ENCODE results near the gene PRR7. TPM values are rescaled to one million over a fixed set of nuclear protein-coding genes. Genes with fewer than 3 reads are reported as not detected.
A peak's percentile ranks its signal among the peaks of the same experiment; 100 is the strongest.

The PRR7 gene
- polyA plus RNA-seq, 4 donors, result 0.76 to 2.4 (median 0.99) TPM

DNA sequence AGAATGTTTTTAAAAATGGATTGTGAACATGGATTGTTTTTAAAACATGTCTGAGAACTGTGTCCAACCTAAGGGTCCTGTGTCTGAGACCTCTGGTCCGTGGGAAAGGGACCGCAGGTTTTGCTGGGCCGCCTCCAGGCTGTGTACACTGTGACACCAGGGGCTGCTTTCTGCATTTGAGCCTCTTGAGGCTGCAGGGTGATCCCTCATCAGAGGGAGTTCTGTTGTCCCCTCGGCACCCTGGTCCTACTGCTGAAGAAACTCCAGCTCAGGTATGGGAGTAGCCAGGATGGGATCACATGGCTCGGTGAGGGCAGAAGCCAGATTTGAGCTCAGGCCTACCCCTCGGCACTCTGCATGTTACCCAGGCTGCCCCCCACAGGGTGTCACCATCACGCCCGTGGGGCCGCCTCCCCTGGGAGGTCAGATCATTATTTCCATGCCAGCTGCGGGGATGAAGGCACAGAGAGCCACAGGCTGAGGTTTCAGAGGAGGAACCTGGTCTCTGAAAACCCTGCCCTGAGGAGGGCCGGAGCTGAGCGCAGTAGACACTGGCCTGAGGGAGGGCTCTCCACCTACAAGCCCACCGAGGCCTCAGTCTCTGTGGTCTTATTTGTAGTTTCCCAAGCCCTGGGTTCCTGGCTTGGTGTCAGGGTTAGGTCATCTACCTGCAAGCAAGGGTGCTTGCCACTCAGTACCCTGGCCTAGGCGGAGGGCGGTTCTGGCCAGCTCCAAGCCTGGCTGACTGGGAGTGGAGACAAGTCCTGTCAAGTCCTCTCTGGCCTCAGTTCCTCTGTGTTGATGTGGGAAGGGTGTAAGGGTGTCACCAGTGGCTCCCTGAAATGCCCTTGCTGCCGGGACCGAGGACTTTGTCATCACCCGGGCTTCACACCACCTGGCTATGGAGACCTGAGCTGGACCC is 2.8 kb downstream of the PRR7 start:
- no peak for DNase-seq (ENCODE audit: low read depth in 4 of 4, low spot score in 3 of 4)

- no peak for DNase-seq (ENCODE audit: low read depth in 4 of 4, low spot score in 3 of 4)
Measured at GRCh38 chr5:177450667-177451424, 4.2 kb downstream of the PRR7 start.

- no peak for DNase-seq (ENCODE audit: low read depth in 4 of 4, low spot score in 3 of 4)
Measured at GRCh38 chr5:177452688-177453638, 6.3 kb downstream of the PRR7 start.

DNA sequence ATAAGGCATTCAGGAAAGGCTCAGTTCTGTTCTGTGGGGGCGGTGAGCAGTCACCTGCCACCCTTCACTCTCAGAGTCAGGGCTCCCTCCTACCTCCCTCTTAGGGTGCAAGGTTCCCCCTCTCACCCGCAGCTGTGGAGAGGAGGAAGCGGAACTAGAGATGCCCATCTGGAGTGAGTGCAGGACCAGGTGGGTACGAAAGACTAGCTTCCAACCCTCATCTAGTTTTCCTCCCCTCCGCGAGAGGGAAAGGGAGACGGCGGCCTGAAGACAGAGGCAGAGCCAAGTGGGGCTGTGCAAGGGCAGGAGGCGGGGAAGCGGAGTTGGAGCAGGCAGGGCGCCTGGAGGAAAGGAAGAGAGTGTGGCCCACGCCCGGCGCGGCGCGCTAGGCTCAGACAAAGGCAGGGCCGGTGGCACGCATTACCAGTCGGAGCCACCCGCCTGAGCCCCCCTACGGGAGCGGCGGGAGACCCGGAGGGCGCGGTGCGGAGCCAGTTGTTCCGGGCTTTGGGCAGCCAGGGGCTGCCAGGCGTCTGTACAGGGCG is 7.3 kb downstream of the PRR7 start:
- no peak for DNase-seq (ENCODE audit: low read depth in 4 of 4, low spot score in 3 of 4)

GRCh38 chr5:177454397-177455035 is 7.9 kb downstream of the PRR7 start:
- peak in 3 of 4 donors; percentile 57 to 83 (median 80) for DNase-seq (ENCODE audit: low read depth in 4 of 4, low spot score in 3 of 4)

DNA sequence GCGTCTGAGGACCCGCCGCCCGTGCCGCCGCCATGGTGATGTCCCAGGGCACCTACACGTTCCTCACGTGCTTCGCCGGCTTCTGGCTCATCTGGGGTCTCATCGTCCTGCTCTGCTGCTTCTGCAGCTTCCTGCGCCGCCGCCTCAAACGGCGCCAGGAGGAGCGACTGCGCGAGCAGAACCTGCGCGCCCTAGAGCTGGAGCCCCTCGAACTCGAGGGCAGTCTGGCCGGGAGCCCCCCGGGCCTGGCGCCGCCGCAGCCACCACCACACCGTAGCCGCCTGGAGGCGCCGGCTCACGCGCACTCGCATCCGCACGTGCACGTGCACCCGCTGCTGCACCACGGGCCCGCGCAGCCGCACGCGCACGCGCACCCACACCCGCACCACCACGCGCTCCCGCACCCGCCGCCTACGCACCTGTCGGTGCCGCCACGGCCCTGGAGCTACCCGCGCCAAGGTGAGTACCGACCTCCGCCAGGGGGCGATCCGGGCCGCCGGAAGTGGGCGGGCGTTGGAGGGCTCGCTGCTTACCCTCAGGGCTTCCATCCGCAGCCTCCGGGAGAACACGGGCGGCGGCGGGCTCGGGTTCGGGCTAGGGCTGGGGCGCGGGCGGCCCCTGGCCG is 8.5 kb downstream of the PRR7 start:
- no peak for DNase-seq (ENCODE audit: low read depth in 4 of 4, low spot score in 3 of 4)

DNA sequence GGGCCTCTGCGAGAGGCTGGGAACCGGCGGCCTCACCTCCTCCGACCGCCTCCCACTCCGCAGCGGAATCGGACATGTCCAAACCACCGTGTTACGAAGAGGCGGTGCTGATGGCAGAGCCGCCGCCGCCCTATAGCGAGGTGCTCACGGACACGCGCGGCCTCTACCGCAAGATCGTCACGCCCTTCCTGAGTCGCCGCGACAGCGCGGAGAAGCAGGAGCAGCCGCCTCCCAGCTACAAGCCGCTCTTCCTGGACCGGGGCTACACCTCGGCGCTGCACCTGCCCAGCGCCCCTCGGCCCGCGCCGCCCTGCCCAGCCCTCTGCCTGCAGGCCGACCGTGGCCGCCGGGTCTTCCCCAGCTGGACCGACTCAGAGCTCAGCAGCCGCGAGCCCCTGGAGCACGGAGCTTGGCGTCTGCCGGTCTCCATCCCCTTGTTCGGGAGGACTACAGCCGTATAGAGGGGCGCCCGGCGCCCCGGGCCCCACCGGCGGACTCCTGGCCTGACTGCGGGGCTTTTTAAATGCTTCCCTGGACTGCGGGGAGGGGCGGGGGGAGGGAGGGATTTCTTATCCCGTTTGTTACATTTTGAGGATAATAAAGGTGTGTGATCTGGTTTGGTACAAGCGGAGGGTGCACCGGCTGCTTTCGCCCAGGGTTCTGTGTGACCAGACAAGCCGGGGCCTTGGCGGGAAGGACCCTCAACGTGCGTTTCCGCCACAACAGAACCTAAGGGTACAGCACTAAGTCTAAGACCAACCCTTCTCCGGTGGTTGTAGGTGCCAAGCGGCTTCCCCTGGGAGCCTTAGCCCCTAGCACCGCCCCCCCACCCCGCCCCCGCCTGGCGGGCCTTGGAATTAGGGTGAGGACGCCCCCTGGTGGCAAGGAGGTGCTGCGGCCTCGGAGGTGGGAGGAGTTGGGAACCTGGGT is 9.3 kb downstream of the PRR7 start:
- peak in 3 of 4 donors; percentile 77 to 86 (median 80) for DNase-seq (ENCODE audit: low read depth in 4 of 4, low spot score in 3 of 4)

DNA sequence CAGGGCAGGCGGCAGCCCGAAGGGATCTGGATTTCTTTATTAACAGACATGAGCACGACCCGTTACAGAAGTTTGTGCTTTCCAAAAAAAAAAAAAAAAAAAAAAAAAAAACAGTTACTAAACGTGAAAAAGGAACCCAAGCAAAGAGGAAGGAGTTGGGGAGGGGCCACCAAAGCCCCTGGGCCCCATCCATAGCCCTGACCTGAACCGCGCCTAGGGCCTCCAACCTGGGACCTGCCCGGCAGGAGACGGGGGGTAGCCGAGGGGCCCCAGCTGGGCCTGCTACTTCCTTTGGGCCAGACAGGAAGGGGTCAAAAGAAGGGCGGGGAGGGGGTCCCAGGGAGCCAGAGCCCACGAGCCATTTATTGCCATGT is 10.0 kb downstream of the PRR7 start:
- DNase-seq (ENCODE audit: low read depth in 4 of 4, low spot score in 3 of 4), result no peak

DNA sequence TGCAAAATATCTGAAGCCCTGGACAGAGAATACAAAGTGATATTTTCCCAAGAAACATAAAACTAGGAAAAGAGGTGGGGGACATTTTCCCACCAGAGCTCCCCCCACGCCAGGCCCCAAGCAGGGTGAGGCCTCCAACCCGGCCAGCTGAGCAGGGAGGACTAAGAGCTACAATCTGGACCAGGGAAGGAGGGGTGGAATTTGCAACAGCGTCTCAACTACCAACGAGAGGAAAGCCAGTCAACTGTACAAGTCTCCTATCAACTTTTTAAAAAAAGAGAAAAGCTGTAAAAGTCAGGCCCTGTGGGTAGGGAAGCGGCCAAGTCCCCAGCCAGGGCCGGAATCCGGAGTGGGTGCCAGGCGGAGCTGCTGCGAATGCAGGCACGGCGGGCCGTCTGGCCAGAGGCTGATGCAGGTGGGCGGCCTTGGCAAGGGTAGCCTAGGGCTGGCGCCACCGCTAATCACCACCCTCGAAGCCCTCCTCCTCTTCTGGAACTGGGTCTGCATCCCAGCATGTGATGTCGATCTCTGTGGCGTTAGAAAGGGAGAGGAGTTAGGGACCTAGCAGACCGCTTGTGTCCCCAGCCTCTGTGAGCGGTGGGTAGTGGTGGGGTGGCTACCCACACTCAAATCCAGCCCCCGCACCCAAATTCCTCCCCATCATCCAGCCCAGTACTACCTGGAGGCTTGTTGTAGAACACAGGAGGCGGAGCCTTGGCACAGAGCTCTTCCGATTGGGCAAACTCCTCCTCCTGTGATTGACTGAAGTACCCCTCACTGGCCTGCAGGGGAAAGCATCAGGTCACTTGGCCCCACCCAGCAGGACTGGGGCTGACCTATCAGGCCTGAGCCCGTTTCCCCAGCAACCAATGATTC is 10.6 kb downstream of the PRR7 start:
- DNase-seq (ENCODE audit: low read depth in 4 of 4, low spot score in 3 of 4), result peak in 3 of 4 donors; percentile 71 to 91 (median 80)

DNA sequence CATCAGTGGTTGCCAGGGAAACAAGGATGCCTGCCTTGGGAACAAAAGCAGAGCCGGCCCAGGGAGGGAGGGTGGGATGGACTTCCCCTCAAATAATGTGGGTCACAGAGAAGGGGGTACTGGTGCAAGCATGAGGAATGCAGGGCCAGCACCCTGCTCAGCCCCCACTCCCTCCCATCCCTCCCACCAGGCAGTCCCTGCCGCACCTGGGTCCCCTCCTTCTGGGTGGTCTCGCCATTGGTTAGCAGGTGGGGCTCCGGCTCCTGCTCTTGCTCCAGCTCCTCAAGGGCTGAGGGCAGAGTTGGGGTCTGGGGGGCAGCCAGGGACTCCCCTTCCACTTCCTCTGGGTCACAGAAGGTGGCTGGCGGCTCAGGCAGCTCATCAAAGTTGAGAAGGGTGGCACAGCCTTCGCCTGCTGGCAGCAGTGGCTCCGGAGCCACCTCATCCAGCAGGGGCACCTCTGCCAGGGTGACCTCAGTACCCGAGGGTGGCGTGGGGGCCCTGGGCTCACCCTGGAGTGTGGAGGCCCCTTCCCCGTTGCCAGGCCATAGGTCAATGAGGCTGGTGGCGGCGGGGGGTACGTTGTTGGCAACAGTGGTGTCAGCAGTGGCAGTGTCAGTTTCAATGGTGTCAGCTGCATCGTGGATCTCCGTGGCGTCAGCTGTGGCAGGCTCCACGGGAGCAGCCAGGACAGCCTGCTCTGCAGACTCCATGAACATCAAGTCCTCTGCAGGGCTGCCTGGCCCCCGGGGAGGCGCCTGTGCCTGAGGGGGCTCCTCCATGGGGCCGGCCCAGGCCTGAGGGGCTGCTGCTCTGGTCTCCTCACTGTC is 11.5 kb downstream of the PRR7 start:
- DNase-seq (ENCODE audit: low read depth in 4 of 4, low spot score in 3 of 4), result no peak

DNA sequence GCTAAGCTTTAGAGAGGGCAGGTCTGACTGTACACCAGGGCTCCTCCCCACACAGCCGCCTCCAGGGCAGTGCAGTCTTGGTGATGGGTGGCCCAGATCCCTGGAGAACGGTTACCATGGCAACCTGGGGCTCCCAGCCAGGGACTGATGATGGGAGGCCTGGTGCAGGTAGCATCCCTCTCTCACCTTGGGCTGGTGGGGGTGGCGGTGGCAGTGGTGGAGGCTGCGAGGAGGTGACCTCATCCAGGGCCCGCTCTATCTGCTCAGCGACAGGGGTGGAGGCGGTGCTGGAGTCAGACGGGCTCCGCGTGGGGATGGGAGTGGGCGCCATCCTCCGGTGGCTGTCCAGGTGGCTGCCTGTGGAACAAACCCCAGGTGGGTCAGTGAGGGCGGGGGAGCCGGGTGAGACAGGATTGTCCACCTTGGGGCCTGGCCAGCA is 12.3 kb downstream of the PRR7 start:
- DNase-seq (ENCODE audit: low read depth in 4 of 4, low spot score in 3 of 4), result no peak

GRCh38 chr5:177459357-177459756 is 12.7 kb downstream of the PRR7 start:
- no peak for DNase-seq (ENCODE audit: low read depth in 4 of 4, low spot score in 3 of 4)

DNA sequence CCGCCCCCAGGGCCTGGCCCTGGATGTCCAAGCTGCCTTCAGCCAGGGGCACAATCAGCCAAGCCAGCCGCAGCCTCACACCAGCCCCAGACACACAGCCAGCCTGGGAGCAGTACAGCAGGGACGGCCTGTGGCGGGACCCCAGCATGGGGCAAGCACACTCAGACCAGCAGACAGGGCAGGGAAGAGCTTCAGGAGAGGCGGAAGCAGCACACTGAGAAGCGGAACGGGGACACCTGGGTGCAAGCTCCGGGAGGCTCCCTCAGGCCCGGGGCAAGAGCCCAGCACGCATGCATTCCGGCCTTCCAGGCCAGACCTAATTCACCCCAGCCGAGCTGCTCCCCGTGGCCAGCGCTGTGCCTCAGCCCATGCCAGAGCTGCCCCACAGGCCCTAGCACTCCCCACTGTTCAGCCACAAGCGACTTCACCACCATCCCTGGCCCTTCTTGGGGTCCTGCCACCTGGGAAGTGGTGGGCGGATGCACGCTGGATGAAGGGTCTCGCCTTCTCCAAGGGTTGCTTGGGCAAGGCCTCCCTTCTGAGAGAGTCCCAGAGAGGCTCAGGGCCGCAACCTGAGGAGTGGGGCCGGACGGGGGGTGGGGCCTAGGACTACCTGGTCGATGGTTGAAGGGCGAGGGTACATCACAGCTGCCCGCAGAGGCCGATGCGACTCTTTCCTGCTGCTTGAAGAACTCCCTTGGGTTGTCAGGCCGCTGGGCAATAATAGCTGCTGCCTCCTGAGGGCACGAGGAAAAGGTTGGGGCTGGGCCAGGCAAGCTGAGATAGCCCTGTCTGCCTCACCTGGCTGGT is 13.4 kb downstream of the PRR7 start:
- no peak for DNase-seq (ENCODE audit: low read depth in 4 of 4, low spot score in 3 of 4)

- no peak for DNase-seq (ENCODE audit: low read depth in 4 of 4, low spot score in 3 of 4)
Measured at GRCh38 chr5:177462021-177462670, 15.5 kb downstream of the PRR7 start.

- no peak for DNase-seq (ENCODE audit: low read depth in 4 of 4, low spot score in 3 of 4)
Measured at GRCh38 chr5:177465044-177465443, 18.4 kb downstream of the PRR7 start.

All from left renal pelvis (tissue), 4 donors.